Fibroblast of pulmonary artery (primary cell): ENCODE results near the gene SARS2.

Source experiments
- DNase-seq: peaks from one replicate; pipeline ENCODE4 v3.0.0-alpha.2; 2010; ENCODE audit warnings: low read depth
- H3K4me3 ChIP-seq: replicated peaks from 2 replicates; pipeline ENCODE4 v1.5.1; 2011; ENCODE audit warnings: low read depth, mild to moderate bottlenecking, control low read depth, low read length, moderate library complexity
- TF ChIP-seq, protein P1 (sequence below): IDR thresholded peaks from 2 replicates; pipeline ENCODE4 v1.5.1; 2011; ENCODE audit warnings: mild to moderate bottlenecking, control low read depth, low read length, inconsistent platforms; ENCODE audit errors: missing control alignments

SARS2 gene

DNA sequence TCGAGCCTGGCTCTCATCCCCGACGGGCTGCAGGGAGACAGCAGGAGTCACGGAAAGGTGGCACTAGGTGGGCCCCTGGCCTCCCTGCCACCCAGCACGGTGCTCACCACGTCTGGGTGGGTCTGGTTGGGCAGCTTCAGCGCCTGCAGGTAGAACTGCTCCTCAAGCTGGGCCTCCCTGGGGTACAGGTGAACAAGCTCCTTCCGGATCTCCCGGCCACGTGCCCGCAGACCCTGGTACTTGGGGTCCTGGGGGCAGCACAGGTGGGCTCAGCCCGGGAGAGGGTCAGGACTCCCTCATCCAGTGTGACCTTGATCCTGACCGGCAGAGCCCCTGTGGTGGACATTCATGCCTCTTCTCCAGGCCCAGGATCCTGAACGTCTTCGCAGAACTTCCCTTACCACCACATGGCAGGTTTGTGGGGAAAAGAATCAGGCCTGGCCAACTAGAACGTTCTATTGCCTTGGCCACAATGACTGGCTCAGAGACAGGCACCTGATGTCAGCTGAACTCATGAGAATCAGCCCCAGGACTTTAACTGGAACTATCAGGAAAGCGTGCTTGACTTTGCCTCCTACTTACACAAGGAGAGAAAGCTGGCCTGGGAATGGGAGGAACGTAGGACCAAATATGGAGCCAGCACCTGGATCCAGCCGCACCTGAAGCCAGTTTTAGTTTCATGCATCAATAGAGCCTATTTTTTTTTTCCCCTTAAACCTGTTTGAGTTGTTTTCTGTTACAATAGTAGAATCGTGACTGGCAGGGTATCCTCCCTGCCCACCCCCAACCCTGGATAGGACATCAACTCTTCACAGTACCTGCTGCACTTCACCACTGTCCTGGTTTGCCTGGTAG, 8.9 kb downstream of the SARS2 start:
- TF ChIP-seq, protein P1, sequence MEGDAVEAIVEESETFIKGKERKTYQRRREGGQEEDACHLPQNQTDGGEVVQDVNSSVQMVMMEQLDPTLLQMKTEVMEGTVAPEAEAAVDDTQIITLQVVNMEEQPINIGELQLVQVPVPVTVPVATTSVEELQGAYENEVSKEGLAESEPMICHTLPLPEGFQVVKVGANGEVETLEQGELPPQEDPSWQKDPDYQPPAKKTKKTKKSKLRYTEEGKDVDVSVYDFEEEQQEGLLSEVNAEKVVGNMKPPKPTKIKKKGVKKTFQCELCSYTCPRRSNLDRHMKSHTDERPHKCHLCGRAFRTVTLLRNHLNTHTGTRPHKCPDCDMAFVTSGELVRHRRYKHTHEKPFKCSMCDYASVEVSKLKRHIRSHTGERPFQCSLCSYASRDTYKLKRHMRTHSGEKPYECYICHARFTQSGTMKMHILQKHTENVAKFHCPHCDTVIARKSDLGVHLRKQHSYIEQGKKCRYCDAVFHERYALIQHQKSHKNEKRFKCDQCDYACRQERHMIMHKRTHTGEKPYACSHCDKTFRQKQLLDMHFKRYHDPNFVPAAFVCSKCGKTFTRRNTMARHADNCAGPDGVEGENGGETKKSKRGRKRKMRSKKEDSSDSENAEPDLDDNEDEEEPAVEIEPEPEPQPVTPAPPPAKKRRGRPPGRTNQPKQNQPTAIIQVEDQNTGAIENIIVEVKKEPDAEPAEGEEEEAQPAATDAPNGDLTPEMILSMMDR = no peak
- DNase-seq = no peak
- no peak overlapping the region for H3K4me3 ChIP-seq

DNA sequence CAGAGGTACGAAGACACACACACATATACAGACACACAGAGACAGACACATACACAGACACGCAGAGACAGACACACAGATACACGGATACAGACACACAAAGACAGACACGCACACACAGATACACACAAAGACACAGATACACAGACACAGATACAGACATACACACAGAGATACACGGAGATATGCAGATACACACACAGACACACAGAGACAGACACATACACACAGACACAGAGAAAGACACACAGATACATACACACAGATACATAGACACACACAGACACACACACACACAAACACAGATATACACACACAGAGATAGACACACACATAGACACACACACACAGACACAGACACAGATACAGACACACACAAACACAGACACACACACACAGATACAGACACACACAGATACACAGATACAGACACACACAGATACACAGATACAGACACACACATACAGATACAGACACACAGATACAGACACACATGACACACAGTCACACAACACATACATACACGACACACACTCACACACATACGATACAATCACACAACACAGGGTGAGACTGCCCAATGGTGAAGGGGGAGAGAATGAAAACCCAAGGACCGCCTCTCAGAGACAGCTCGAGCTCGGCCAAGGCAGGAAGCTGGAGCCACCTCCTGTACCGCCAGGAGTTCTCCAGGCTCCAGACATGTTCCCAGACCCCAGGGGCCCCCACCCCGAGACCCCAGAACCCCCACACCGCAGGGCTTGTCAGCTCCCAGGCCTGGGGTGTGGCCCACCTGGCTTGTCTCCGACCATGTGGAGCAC, 9.8 kb downstream of the SARS2 start:
- TF ChIP-seq, protein P1 = no peak
- no peak for DNase-seq
- H3K4me3 ChIP-seq = no peak overlapping the region

DNA sequence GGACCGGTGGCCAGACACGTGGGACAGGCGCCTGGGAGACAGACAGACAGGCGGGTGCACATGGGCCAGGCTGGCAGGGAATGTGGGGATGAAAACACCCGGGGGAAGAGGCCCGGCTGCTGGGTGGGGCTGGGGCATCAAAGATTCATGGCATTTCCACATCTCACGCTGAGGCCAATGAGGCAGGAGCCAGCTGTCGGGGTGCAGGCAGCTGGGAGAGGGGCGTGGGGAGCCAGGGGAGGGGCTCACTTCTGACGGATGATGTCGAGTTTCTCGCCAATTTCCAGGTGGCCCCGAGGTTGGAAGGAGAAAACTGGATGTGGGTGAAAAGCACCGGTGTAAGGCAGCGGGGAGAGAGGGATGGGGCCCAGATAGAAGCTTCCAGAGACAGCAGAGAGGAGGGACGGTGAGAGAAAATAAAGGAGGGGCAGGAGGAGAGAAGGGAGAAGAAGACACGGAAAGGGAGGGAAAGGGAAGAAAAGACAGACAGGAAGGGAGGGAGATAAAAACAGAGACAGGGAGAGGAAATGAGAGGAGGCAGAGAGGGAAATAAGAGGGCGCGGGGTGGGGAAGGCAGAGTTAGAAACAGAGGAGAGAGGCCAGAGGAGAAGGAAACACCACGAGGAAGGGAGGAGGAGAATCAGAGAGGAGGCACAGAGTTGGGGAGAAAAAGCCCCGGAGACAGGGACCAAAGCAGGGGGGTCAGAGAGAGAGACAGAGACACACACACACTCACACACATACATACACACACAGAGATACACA, 10.5 kb downstream of the SARS2 start:
- no peak overlapping the region for H3K4me3 ChIP-seq
- DNase-seq = no peak
- TF ChIP-seq, protein P1 = no peak

DNA sequence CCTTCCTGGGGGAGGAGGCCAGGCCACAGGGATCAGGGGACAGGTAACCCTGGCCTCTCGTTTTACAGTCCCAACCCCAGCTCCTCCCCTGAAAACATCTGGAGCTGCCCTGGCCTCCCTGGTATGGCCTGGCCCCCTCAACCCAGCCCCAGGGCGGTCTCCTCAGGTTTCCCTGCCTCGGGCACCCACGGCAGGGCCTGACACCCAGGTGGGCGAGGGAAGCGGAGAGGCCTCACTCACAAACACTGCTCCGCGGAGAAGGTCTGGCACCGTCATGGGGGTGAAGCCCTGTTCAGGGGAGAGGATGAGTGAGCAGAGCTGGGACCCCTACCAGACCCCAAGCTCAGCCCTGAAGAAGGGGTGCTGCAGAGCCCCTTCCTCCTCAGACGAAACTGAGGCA, 12.0 kb downstream of the SARS2 start:
- no peak overlapping the region for H3K4me3 ChIP-seq
- DNase-seq = no peak
- TF ChIP-seq, protein P1 = no peak

DNA sequence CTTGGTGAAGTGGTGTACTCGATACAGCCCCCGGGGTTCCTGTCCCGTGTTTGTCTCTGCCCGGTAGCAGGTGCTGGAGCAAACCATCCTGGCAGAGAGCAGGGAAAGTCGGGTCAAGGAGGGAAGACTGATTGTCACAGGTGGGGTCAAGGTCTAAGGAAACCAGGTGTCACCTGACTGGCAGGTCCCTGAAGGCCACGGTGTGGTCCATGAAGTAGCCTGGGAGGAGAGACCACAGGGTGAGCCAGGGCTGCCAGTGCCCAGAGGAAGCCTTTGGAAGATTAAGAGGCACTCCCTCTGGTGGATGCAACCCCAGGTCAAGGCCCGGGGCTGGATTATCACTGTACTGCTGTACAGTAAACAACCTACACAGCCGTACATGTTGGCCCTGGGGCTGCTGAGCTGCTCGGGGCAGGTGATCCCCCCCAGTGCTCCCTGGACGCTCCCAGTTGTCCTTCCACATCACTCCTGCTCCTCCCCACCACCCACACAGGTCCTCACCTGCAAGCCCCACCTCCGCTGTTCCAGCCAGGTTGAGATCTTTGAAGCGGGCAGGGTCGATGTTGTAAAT, 12.6 kb downstream of the SARS2 start:
- H3K4me3 ChIP-seq = no peak overlapping the region
- TF ChIP-seq, protein P1 = peak; percentile 7
- DNase-seq = peak; percentile 14

DNA sequence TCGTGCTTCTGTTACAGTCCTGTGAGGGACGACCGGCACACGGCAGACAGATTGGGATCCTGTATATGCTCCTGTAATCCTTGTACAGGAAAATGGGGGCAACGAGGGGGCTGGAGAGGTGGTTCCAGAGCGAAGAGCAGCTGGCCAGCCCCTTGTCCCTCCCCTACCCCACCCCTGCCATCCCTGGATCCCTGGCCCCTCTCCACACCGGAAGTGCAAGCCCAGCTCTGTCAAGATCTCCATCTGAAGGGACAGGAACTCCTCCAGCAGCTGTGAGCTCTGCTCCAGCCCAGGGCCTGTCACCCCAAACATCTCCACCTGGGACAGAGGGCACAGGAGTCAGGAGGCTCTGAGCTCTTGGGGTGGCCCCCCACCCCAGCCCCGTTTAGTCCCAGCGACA, 13.0 kb downstream of the SARS2 start:
- no peak overlapping the region for H3K4me3 ChIP-seq
- no peak for DNase-seq
- TF ChIP-seq, protein P1 = no peak
